ENCODE measurements around the gene EHD1. TPM values are rescaled to one million over a fixed set of nuclear protein-coding genes. Genes with fewer than 3 reads are reported as not detected.
A peak's percentile ranks its signal among the peaks of the same experiment; 100 is the strongest.

Gene EHD1
- total and polyA plus RNA-seq, 10 donors: 51.9 to 337 (median 162) TPM

DNA sequence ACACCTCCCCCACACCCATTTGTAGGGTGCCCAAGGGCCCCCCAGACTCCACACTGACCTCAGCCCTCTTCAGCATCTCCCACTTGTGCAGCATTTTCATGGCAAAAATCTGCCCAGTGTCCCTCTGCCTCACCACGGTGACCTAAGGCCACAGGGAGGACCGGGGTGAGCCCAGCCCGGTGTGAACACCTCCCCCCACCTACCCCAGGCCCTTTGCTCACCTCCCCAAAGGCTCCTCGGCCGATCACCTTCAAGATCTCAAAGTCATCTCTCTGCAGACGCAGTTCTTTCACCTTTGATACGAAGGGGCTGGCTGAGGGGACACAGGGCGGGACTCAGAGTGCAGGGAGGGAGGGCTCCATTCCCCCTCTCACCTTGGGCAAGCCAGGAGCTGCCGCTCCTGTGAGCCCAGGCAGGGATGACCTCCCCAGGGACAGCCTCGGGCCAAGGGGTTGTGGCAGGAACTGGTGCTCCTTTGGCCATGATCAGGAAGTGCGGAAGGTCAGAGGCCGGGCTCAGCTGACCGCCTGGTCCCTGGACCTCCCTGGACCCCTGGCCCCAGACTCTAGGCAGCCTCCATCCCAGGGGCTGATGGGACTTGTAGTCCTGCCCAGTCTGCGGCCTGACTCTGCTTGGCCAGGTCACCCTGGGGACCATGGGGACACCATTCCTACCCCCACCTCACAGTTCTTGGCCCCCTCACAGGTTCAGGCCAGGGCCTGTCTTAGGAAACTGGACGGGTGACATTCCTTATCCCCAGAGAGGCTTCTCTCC, 36.6 kb downstream of the EHD1 start:
- 84 to 90% (median 88%) methylated on average over 10 to 15 of the region's 15 CpGs for WGBS, 5 donors
- intact Hi-C loops (cut with DNase I; ENCODE audit: low total_unique reads): loop anchor here (10.0 kb wide), 1 partner anchor 57 kb away; no protein-coding TSS in a partner anchor
- H3K27ac ChIP-seq: no peak overlapping the region

DNA sequence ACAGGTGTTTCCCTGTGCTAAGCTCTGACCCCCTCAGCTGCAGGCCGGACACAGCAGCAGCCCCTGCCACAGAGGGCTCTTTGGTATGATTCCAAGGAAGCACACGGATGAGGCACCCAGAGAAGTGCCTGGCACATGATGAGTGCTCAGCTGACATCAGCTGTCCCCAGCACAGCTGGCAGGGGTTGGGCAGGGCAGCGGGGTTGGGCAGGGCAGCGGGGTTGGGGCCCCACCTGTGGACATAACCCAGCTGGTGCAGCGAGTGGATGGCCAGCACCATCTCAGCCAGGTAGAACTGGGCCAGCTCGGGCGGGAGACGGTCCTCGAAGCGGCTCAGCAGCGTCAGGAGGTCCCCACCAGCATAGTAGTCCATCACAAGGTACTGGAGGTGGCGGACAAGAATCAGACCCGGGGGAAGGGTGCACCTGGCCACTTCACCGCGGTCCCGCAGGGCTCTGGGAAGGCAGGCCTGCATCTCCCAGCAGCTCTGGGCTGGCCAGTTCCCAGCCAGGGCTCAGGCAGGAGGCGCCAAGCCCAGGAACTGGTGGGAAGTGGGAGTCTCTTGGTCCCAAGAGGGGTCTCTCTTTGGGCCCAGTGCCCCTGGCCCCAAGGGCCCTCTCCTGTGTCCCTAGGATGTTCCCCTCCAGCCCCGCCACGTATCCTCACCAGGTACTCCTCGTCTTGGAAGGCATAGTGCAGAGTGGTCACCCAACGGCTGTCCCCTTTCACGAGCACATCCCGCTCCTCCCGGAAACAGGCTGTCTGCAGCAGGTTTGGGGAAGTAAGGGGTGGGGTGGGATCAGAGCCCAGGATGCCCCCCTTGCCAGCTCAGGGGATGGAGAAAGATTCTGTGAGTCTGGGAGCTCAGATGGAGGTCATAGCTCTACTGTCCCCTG, 38.3 kb downstream of the EHD1 start:
- H3K36me3 ChIP-seq: peaks cover 0 to 26% (median 0%) of the 10 kb centered on the region in 6 donors
- no peak for TF ChIP-seq POLR2A (IDR thresholded peaks at IDR 0.05)
- no peak for TF ChIP-seq POLR2AphosphoS5 (IDR thresholded peaks at IDR 0.05)
- TF ChIP-seq, protein P1, sequence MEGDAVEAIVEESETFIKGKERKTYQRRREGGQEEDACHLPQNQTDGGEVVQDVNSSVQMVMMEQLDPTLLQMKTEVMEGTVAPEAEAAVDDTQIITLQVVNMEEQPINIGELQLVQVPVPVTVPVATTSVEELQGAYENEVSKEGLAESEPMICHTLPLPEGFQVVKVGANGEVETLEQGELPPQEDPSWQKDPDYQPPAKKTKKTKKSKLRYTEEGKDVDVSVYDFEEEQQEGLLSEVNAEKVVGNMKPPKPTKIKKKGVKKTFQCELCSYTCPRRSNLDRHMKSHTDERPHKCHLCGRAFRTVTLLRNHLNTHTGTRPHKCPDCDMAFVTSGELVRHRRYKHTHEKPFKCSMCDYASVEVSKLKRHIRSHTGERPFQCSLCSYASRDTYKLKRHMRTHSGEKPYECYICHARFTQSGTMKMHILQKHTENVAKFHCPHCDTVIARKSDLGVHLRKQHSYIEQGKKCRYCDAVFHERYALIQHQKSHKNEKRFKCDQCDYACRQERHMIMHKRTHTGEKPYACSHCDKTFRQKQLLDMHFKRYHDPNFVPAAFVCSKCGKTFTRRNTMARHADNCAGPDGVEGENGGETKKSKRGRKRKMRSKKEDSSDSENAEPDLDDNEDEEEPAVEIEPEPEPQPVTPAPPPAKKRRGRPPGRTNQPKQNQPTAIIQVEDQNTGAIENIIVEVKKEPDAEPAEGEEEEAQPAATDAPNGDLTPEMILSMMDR (IDR thresholded peaks at IDR 0.05 in 8 of 11, conservative IDR thresholded peaks at IDR 0.05 in 3 of 11): no peak
- H3K4me3 ChIP-seq: no peak overlapping the region
- WGBS, 5 donors: 86 to 94% (median 91%) methylated on average over 15 to 24 of the region's 24 CpGs
- intact Hi-C loops (cut with DNase I; ENCODE audit: low total_unique reads): loop anchor here (10.0 kb wide), 1 partner anchor 55 kb away; no protein-coding TSS in a partner anchor
- peaks cover 0 to 31% (median 20%) of the 10 kb centered on the region in 6 donors for H3K4me1 ChIP-seq
- H3K27ac ChIP-seq: no peak overlapping the region
- H3K9me3 ChIP-seq: no peaks in the 10 kb centered on the region
- no peaks in the 10 kb centered on the region for H3K27me3 ChIP-seq (replicated peaks in 1 of 7)
- DNase-seq: peak; percentile 70

More for the DNA sequence above, 36.6 kb downstream of the EHD1 start:
- Histone ChIP-seq H3K4me3 (no peak overlapping the region), H3K9me3 (no peaks in the 10 kb centered on the region), H3K36me3 (peaks cover 0 to 26% (median 0%) of the 10 kb centered on the region in 6 donors), H3K27me3 (replicated peaks in 1 of 7) (no peaks in the 10 kb centered on the region), H3K4me1 (peaks cover 0 to 43% (median 23%) of the 10 kb centered on the region in 6 donors)
- TF ChIP-seq, protein P1 (IDR thresholded peaks at IDR 0.05 in 8 of 11, conservative IDR thresholded peaks at IDR 0.05 in 3 of 11): no peak
- TF ChIP-seq POLR2A (IDR thresholded peaks at IDR 0.05) (no peak), POLR2AphosphoS5 (IDR thresholded peaks at IDR 0.05) (no peak)
- peak; percentile 75 for DNase-seq

DNA sequence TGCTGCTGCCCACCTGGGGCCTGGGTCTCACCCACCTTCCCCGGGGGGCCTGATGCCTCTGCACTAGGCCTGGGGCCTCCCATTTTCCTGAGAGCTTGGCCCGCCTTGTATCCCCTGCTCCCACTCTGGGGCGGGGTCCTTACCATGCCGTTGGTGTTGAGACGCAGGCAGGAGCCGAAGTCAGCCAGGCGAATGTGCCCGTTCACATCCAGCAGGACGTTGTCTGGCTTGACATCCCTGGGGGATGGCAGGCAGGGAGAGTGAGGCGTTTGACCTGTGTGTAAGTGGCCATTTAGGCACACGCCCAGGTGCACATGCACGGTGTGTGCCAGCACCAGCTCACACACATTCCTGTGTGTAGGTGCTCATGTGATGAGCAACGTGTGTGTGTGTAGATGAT, 39.1 kb downstream of the EHD1 start:
- Histone ChIP-seq H3K4me1 (peaks cover 0 to 23% (median 12%) of the 10 kb centered on the region in 6 donors), H3K27me3 (replicated peaks in 1 of 7) (no peaks in the 10 kb centered on the region), H3K36me3 (peaks cover 0 to 29% (median 0%) of the 10 kb centered on the region in 6 donors), H3K27ac (no peak overlapping the region), H3K4me3 (no peak overlapping the region), H3K9me3 (no peaks in the 10 kb centered on the region)
- intact Hi-C loops (cut with DNase I; ENCODE audit: low total_unique reads): no loop called here
- WGBS, 5 donors: 90 to 91% (median 90%) methylated on average over 11 to 13 of the region's 13 CpGs
- DNase-seq: peak; percentile 69
- TF ChIP-seq POLR2AphosphoS5 (IDR thresholded peaks at IDR 0.05) (no peak), POLR2A (IDR thresholded peaks at IDR 0.05) (no peak)
- TF ChIP-seq, protein P1 (IDR thresholded peaks at IDR 0.05 in 8 of 11, conservative IDR thresholded peaks at IDR 0.05 in 3 of 11): no peak
